Gastrocnemius medialis (tissue), 4 donors: ENCODE measurements around the gene ZPBP. TPM values are rescaled to one million over a fixed set of nuclear protein-coding genes. Genes with fewer than 3 reads are reported as not detected.

Source experiments
- ATAC-seq, 2 donors: fragments of 150-250 bp; one replicate each; pipeline ENCODE4 v1.9.1; 2016
- DNase-seq, 2 donors: peaks; one replicate each; pipeline ENCODE4 v3.0.0-alpha.2; 2019
- H3K27ac ChIP-seq, 4 donors: fragments of 200-600 bp; sonication (generic); 1 replicate in 1 of 4; 2 replicates in 3 of 4; pipeline ENCODE4 v1.5.1; 2016 to 2018; ENCODE audit warnings: mild to moderate bottlenecking in 2 of 4, moderate library complexity in 1 of 4
- H3K27me3 ChIP-seq, 3 donors: fragments of 200-600 bp; sonication (generic) in 2 of 3; 1 replicate in 1 of 3; 2 replicates in 2 of 3; pipeline versions ENCODE4 v1.5.1 to v1.6.0; 2016 to 2019; ENCODE audit warnings: mild to moderate bottlenecking in 1 of 3, moderate library complexity in 1 of 3
- H3K36me3 ChIP-seq, 2 donors: fragments of 200-600 bp; sonication (generic) in 1 of 2; one replicate each; pipeline ENCODE4 v1.5.1; 2017 to 2018
- H3K4me1 ChIP-seq, 2 donors: fragments of 200-600 bp; sonication (generic) in 1 of 2; one replicate each; pipeline ENCODE4 v1.5.1; 2016 to 2017; ENCODE audit warnings: mild to moderate bottlenecking in 2 of 2
- H3K4me3 ChIP-seq, 4 donors: fragments of 200-600 bp; sonication (generic) in 3 of 4; 1 replicate in 1 of 4; 2 replicates in 3 of 4; pipeline ENCODE4 v1.5.1; 2016 to 2019; ENCODE audit warnings: mild to moderate bottlenecking in 2 of 4
- H3K9me3 ChIP-seq, 3 donors: fragments of 200-600 bp; sonication (generic) in 2 of 3; 1 replicate in 1 of 3; 2 replicates in 2 of 3; pipeline ENCODE4 v1.5.1; 2016 to 2019
- CTCF ChIP-seq, 5 experiments: fragments of 450-650 bp in 3 of 5; fragments of 200-600 bp in 2 of 5; sonication (generic) in 2 of 5; IDR thresholded peaks in 4 of 5; conservative IDR thresholded peaks in 1 of 5; 1 replicate in 4 of 5; 2 replicates in 1 of 5; pipeline ENCODE4 v1.5.1; 2016 to 2019; ENCODE audit warnings: antibody characterized with exemption in 5 of 5, mild to moderate bottlenecking in 3 of 5, moderate library complexity in 3 of 5
- POLR2A ChIP-seq, 2 donors: fragments of 450-650 bp; IDR thresholded peaks; one replicate each; pipeline ENCODE4 v1.6.1; 2017; ENCODE audit warnings: antibody characterized with exemption in 2 of 2, mild to moderate bottlenecking in 2 of 2, moderate library complexity in 2 of 2
- in situ Hi-C, 4 donors: fragments of 200-750 bp; cut with MboI; loops; one replicate each; pipeline versions ENCODE4 v1.15.0 to v1.8.0; 2017; ENCODE audit warnings: low sequenced_read_pairs in 4 of 4
- intact Hi-C: fragments of 100-400 bp; cut with DNase I; formaldehyde crosslinking; loops from one replicate; pipeline ENCODE4 v1.15.1; 2023; ENCODE audit warnings: low total_unique reads
- total RNA-seq, 4 donors: library from RNA; depleted of rRNA; stranded (reverse); fragments of >200 nt; gene quantifications; one replicate each; pipeline versions ENCODE4 v1.1.0 to v1.2.3, GENCODE V29; 2016

The ZPBP gene
- total RNA-seq, 4 donors from 2014 or later, result not detected

GRCh38 chr7:49927631-49928030 lies 165.4 kb downstream of the ZPBP start:
- Histone ChIP-seq H3K27me3 (no peaks in the 10 kb centered on the region), H3K27ac (no peak overlapping the region), H3K9me3 (no peaks in the 10 kb centered on the region), H3K36me3 (no peaks in the 10 kb centered on the region), H3K4me3 (no peak overlapping the region), H3K4me1 (no peaks in the 10 kb centered on the region)
- DNase-seq (no peak), ATAC-seq (no peak)
- intact Hi-C loops (no loop called here), in situ Hi-C loops (no loop called here)
- TF ChIP-seq POLR2A (IDR thresholded peaks at IDR 0.05), result no peak
- no peak for TF ChIP-seq CTCF (IDR thresholded peaks at IDR 0.05 in 4 of 5, conservative IDR thresholded peaks at IDR 0.05 in 1 of 5)

GRCh38 chr7:49926720-49927119 lies 166.3 kb downstream of the ZPBP start:
- no peaks in the 10 kb centered on the region for H3K36me3 ChIP-seq

GRCh38 chr7:49911909-49912308 lies 181.1 kb downstream of the ZPBP start:
- in situ Hi-C loops (no loop called here), intact Hi-C loops (no loop called here)
- H3K27me3 ChIP-seq, result no peaks in the 10 kb centered on the region
- H3K27ac ChIP-seq, result no peak overlapping the region
- H3K36me3 ChIP-seq, result no peaks in the 10 kb centered on the region
- H3K4me3 ChIP-seq, result no peak overlapping the region
- DNase-seq, result no peak
- ATAC-seq, result no peak
- H3K9me3 ChIP-seq, result no peaks in the 10 kb centered on the region
- TF ChIP-seq POLR2A (IDR thresholded peaks at IDR 0.05) (no peak), CTCF (IDR thresholded peaks at IDR 0.05 in 4 of 5, conservative IDR thresholded peaks at IDR 0.05 in 1 of 5) (no peak)
- H3K4me1 ChIP-seq, result no peaks in the 10 kb centered on the region

More at GRCh38 chr7:49926720-49927119, 166.3 kb downstream of the ZPBP start:
- ATAC-seq (no peak), DNase-seq (no peak)
- no peaks in the 10 kb centered on the region for H3K4me1 ChIP-seq
- no peak for TF ChIP-seq POLR2A (IDR thresholded peaks at IDR 0.05)
- TF ChIP-seq CTCF (IDR thresholded peaks at IDR 0.05 in 4 of 5, conservative IDR thresholded peaks at IDR 0.05 in 1 of 5), result no peak
- H3K9me3 ChIP-seq, result no peaks in the 10 kb centered on the region
- intact Hi-C loops, result no loop called here
- H3K27me3 ChIP-seq, result no peaks in the 10 kb centered on the region
- in situ Hi-C loops, result no loop called here
- no peak overlapping the region for H3K4me3 ChIP-seq
- H3K27ac ChIP-seq, result no peak overlapping the region

GRCh38 chr7:49894543-49894942 lies 198.5 kb downstream of the ZPBP start:
- Histone ChIP-seq H3K36me3 (no peaks in the 10 kb centered on the region), H3K9me3 (no peaks in the 10 kb centered on the region), H3K27me3 (no peaks in the 10 kb centered on the region), H3K27ac (no peak overlapping the region), H3K4me3 (no peak overlapping the region), H3K4me1 (no peaks in the 10 kb centered on the region)
- TF ChIP-seq POLR2A (IDR thresholded peaks at IDR 0.05) (no peak), CTCF (IDR thresholded peaks at IDR 0.05 in 4 of 5, conservative IDR thresholded peaks at IDR 0.05 in 1 of 5) (no peak)
- DNase-seq, result no peak
- ATAC-seq, result no peak
- intact Hi-C loops, result no loop called here
- in situ Hi-C loops, result no loop called here

GRCh38 chr7:49893131-49893530 lies 199.9 kb downstream of the ZPBP start:
- H3K27ac ChIP-seq, result no peak overlapping the region
- H3K36me3 ChIP-seq, result no peaks in the 10 kb centered on the region
- no peak overlapping the region for H3K4me3 ChIP-seq
- intact Hi-C loops, result no loop called here
- no peaks in the 10 kb centered on the region for H3K27me3 ChIP-seq
- no peaks in the 10 kb centered on the region for H3K9me3 ChIP-seq
- DNase-seq (no peak), ATAC-seq (no peak)
- H3K4me1 ChIP-seq, result no peaks in the 10 kb centered on the region
- in situ Hi-C loops, result no loop called here
- TF ChIP-seq POLR2A (IDR thresholded peaks at IDR 0.05) (no peak), CTCF (IDR thresholded peaks at IDR 0.05 in 4 of 5, conservative IDR thresholded peaks at IDR 0.05 in 1 of 5) (no peak)
